ENCODE results near the gene JMJD1C. TPM values are rescaled to one million over a fixed set of nuclear protein-coding genes. Genes with fewer than 3 reads are reported as not detected.
"Not testable (repeated sequence)": the region's sequence is repeated elsewhere in the genome, so short reads cannot be mapped to it uniquely, and the experiment has no call there.

Gene JMJD1C
- total RNA-seq, 1 experiment from 2014 or later, result 66.0 TPM

GRCh38 chr10:63369711-63370110, 96.1 kb downstream of the JMJD1C start:
- no peak for DNase-seq (ENCODE audit: extremely low read depth, low read depth)

GRCh38 chr10:63368365-63368764, 97.4 kb downstream of the JMJD1C start:
- no peak for DNase-seq (ENCODE audit: extremely low read depth, low read depth)

DNA sequence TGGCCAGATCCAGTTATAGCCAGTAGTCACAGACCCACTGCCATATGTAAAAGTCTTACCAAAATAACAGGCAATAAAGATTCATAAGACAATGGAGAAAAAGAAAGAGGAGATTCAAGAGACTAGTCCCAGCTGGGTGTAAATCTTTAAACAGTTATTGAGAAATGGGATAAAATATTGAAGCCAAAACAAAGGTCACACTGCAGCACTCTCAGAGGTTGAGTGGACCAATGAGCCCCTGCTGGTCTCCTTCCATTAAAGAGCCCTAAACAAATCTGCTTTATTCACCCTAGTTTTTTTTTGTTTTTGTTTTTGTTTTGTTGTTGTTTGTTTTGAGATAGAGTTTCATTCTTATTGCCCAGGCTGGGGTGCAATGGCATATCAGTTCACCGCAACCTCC, 98.8 kb downstream of the JMJD1C start:
- no peak for DNase-seq (ENCODE audit: extremely low read depth, low read depth)

DNA sequence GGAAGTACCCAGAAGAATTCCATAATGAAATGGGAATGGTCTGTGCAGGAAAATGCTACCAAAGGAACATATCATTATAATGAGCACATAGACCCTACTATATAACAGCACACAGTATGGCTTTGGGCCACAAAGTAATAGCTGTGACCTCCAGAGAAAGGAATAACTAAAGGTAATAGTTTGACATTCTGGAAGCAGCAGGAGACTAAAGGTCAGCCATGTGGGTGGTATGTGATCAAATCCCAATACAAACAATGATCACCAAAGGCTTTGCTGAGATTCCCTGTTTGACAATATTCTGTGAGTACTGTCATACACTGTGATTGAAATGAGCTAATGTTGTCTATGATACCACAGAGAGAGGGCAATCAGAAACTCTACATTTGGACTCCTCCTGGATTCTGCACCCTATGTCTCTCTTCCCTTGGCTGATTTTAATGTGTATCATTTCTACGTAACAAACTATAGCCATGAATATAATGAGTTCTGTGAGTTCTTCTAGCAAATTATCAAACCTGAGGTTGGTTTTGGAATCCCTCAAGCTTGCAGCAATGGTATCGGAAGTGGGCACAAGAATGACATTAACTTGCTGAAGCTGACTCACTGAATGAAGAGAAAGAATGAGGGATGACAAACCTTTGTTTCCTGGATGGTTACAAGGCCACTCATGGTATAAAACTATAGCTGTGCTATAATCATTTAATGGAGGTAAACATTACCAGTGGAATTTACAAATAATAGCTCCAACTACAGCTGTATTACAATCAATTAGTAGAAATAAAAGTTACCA, 99.6 kb downstream of the JMJD1C start:
- DNase-seq (ENCODE audit: extremely low read depth, low read depth), result no peak

DNA sequence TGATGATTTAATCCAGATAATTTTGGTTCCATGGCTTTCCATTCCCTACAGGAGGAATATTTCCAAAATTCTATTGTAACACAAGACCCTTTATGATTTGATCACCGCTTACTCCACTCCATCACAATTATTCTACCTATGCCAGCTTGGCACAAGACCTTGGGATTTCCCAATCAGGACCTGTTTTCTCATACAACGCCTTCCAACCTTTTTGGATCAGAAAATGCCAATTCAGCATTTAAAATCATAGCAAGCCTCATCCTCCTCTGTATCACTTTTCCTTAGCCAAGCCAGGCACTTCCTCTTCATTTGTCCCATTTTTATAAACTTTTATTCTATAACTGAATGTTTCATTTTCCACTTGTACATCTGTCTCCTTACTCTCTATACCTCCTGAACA, 100.9 kb downstream of the JMJD1C start:
- no peak for DNase-seq (ENCODE audit: extremely low read depth, low read depth)

DNA sequence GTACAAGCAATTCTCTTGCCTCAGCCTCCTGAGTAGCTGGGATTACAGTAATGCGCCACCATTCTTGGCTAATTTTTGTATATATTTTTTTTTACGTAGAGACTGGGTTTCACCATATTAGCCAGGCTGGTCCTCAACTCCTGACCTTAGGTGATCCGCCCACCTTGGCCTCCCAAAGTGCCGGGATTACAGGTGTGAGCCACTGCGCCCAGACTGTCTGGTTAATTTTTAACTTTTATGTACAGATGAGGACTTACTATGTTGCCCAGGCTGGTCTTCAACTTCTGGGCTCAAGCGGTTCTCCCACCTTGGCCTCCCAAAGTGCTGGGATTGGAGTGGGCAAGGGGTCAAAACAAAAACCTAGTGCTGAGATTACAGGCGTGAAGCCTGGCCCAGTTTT, 101.8 kb downstream of the JMJD1C start:
- DNase-seq (ENCODE audit: extremely low read depth, low read depth), result no peak

DNA sequence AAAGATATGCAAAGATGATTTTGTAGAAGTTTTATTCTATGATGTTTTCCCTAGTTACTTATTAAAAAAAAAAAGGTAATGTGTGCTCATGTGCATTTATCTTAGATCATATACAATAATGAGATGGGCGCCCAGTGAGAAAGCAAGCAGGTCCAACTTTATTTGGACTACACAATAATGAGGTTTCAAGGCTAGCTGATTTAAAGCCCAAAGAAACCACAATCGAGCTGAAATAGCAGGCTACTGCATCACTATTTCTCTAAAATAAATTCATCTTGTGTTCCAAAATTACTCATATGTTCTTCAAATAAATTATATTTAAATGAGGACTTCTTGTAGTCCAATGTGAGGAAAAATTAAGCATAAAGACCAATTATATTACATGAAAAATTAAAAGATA, 110.1 kb downstream of the JMJD1C start:
- DNase-seq (ENCODE audit: extremely low read depth, low read depth), result no peak

GRCh38 chr10:63352976-63353375, 112.8 kb downstream of the JMJD1C start:
- no peak for DNase-seq (ENCODE audit: extremely low read depth, low read depth)

- no peak for DNase-seq (ENCODE audit: extremely low read depth, low read depth)
Measured at GRCh38 chr10:63348245-63348850, 117.4 kb downstream of the JMJD1C start.

DNA sequence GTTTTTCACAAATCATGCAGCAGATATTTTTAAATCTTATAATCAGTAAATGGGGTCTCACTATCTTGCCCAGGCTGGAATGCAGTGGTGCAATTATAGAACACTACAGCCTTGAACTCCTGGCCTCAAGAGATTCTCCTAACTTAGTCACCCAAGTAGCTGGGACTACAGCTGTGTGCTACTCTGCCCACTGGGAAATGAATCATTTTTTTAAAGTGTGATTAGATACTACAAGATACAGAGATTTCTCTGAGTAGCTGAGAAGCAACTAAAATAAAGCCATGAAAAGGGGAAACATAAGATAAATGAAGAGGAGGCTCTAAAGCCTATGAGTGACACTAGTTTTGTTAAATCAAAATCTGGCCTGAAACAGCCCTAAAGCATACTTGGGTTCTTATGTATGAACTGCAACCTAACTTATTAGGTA, 119.7 kb downstream of the JMJD1C start:
- no peak for DNase-seq (ENCODE audit: extremely low read depth, low read depth)

- DNase-seq (ENCODE audit: extremely low read depth, low read depth), result no peak
Measured at GRCh38 chr10:63344269-63344668, 121.5 kb downstream of the JMJD1C start.

GRCh38 chr10:63343476-63343875, 122.3 kb downstream of the JMJD1C start:
- DNase-seq (ENCODE audit: extremely low read depth, low read depth), result no peak

DNA sequence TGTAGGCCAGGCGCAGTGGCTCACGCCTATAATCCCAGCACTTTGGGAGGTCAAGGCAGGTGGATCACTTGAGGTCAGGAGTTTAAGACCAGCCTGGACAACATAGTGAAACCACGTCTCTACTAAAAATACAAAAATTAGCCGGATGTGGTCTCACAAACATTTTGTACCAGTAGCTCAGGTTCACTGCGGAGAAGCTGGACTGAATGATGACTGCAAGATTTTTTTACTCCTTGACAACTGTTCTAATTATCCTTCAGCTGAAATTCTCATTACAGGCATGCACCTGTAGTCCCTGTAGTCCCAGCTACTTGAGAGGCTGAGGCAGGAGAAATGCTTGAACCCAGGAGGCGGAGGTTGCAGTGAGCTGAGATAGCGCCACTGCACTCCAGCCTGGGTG, 126.1 kb downstream of the JMJD1C start:
- not testable (repeated sequence) for DNase-seq (ENCODE audit: extremely low read depth, low read depth)

GRCh38 chr10:63337455-63338251, 128.1 kb downstream of the JMJD1C start:
- no peak for DNase-seq (ENCODE audit: extremely low read depth, low read depth)

DNA sequence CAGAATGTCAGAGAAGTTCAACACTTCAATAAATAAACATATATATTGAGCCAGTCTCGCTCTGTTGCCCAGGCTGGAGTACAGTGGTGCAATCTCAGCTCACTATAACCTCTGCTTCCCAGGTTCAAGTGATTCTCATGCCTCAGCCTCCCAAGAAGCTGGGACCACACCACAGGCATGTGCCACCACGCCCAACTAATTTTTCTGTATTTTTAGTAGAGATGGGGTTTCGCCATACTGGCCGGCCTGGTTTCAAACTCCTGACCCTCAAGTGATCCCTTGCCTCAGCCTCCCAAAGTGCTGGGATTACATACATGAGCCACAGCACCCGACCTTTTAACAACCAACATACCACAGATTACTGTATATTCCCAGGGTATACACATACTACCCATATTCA, 134.2 kb downstream of the JMJD1C start:
- no peak for DNase-seq (ENCODE audit: extremely low read depth, low read depth)

DNA sequence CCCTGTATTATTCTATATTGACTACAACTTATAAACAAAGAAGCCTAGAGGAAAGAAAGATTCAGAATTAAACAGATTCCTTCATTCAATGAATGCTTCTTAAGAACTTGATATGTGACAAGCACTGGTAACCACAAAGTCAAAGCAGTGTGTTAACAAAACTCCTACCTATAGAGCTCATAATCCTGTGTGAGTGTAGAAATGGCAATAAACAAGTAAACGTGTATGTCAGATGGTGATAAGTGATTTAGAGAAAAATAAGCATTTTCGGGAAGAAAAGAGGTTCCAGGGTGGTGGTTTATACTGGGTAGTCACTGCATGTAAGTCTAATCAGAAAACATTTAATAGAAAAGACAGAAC, 141.3 kb downstream of the JMJD1C start:
- DNase-seq (ENCODE audit: extremely low read depth, low read depth), result no peak

DNA sequence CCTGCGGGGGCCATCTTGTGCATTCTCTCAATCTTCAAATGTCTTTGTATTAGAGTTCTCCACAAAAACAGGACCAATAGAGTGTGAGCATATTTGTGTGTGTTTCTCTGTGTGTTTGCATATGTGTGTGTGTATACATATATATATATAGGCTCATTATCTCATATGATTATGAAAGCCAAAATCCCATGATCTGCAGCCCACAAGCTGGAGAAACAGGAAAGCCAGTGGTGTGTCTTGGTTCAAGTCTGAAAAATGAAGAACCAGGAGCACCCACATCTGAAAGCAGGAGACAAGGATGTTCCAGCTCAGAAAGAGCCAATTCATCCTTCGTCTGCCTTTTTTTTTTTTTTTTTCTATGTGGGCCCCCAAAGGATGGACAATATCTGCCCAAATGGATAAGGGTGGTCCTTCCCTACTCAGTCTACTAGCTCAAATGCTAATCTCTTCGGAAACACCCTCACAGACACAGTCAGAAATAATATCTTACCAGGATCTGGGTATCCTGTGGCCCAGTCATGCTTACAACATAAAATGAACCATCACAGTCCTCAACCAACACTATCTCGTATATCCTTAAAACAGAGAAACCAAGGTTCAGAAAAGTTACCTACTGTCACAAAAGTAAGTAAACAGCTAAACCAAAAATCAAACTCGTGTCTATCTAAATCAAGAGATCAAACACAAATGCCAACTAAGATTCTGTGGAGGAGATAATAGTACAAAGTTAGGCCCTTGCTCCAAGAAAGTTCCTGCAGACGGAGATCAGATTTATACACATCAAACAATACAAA, 141.9 kb downstream of the JMJD1C start:
- DNase-seq (ENCODE audit: extremely low read depth, low read depth), result no peak

DNA sequence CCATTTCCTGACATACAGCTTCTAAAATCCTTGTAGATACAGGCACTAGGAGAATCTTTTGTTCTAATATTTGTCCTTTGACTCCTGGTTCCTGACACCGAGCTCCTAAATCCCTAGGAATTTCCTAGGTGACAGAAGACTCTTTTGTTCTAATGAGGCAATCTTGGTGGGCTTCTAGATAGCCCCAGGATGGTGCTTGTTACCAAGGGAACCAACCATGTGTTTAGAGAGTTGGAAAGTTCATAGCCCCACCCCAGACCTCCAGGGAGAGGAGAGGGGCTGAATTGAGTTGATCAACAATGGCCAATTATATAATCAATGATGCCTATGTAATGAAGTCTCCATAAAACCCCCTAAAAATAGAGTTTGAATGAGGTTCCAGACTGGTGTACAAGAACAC, 145.1 kb downstream of the JMJD1C start:
- no peak for DNase-seq (ENCODE audit: extremely low read depth, low read depth)

GRCh38 chr10:63319231-63319630, 146.5 kb downstream of the JMJD1C start:
- DNase-seq (ENCODE audit: extremely low read depth, low read depth), result no peak

GRCh38 chr10:63318491-63318890, 147.3 kb downstream of the JMJD1C start:
- DNase-seq (ENCODE audit: extremely low read depth, low read depth), result no peak

DNA sequence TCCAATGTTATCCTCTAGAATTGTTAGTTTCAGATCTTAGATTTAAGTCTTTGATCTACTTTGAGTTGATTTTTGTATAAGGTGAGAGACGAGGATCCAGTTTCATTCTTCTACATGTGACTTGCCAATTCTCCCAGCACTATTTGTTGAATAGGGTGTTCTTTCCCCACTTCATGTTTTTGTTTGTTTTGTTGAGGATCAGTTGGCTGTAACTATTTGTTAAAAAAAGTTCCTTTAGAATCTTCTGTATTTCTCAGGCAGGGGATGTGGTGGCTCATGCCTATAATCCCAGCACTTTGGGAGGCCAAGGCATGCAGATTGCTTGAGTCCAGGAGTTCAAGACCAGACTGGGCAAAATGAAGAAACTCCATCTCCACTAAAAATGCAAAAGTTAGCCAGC, 151.8 kb downstream of the JMJD1C start:
- no peak for DNase-seq (ENCODE audit: extremely low read depth, low read depth)

All from NCI-H460 (cell line).